Bronchial smooth muscle cell (primary cell): Measurements from ENCODE around the gene SCRN3. TPM values are rescaled to one million over a fixed set of nuclear protein-coding genes. Genes with fewer than 3 reads are reported as not detected.

Experiments used
- total RNA-seq: library from RNA; depleted of rRNA; stranded (reverse); fragments of >200 nt; gene quantifications from 2 replicates; pipeline ENCODE4 v1.2.1, GENCODE V29; 2014

Gene SCRN3
- 20.5 and 22.4 TPM in 2 replicates for total RNA-seq

GRCh38 chr2:174395284-174395968 lies at the start of gene SCRN3:
Gene SCRN3, plus strand, starts transcription at chr2:174395730. Its CDS starts 2,554 bp downstream, at chr2:174398284.

Other genes with a start within 250 kb of the SCRN3 start
- 59.5 and 86.7 TPM in 2 replicates for gene OLA1, start 147.2 kb upstream of the SCRN3 start, total RNA-seq
- not detected in 2 replicates for gene SP9, start 60.8 kb upstream of the SCRN3 start, total RNA-seq
- gene GPR155, start 91.3 kb downstream of the SCRN3 start, total RNA-seq = 1.2 and 1.7 TPM in 2 replicates
- gene WIPF1, start 202.1 kb downstream of the SCRN3 start, total RNA-seq = 5.2 and 12.9 TPM in 2 replicates